Peyer's patch (tissue), 4 donors: Measurements from ENCODE around the gene SKI.

Experiments used
- CTCF ChIP-seq, 6 experiments: fragments of 450-650 bp in 4 of 6; fragments of 200-600 bp in 2 of 6; sonication (generic) in 1 of 6; IDR thresholded peaks; one replicate each; pipeline ENCODE4 v1.5.1; 2017 to 2019; ENCODE audit warnings: antibody characterized with exemption in 6 of 6, mild to moderate bottlenecking in 3 of 6, moderate library complexity in 1 of 6
- POLR2A ChIP-seq, 2 donors: fragments of 450-650 bp; IDR thresholded peaks; one replicate each; pipeline ENCODE4 v1.5.1; 2017; ENCODE audit warnings: antibody characterized with exemption in 2 of 2, mild to moderate bottlenecking in 2 of 2, moderate library complexity in 2 of 2

- no peak for TF ChIP-seq POLR2A (IDR thresholded peaks at IDR 0.05)
- no peak for TF ChIP-seq CTCF (IDR thresholded peaks at IDR 0.05)
These were observed 106.9 kb downstream of the SKI start for GRCh38 chr1:2334883-2335534.
